H1 (cell line): Measurements from ENCODE around the gene SHH. TPM values are rescaled to one million over a fixed set of nuclear protein-coding genes. Genes with fewer than 3 reads are reported as not detected.
A peak's percentile ranks its signal among the peaks of the same experiment; 100 is the strongest.

Source experiments
- CTCF ChIA-PET: fragments of 300-600 bp; sonication (Branson Sonifier 250); formaldehyde crosslinking; loops from one replicate; lab custom pipeline; 2021; ENCODE audit not compliant: partially characterized antibody; lab: Charles Lee
- POLR2A ChIA-PET: fragments of 300-600 bp; sonication (Branson Sonifier 250); formaldehyde crosslinking; loops from one replicate; lab custom pipeline; 2021; ENCODE audit warnings: inconsistent platforms; ENCODE audit not compliant: partially characterized antibody; lab: Charles Lee
- DNase-seq, 2 experiments: peaks; one replicate each; pipeline versions ENCODE4 v3.0.0 to v3.0.0-alpha.2; 2010 to 2022; ENCODE audit warnings: low spot score in 2 of 2, low read depth in 1 of 2, mixed read lengths in 1 of 2
- FAIRE-seq: peaks from 2 replicates; lab custom pipeline; 2011; peaks lifted over from hg19 to GRCh38; lab: Jason Lieb, UNC
- H2AFZ ChIP-seq: 2 replicates; pipeline ENCODE4 v1.8.1; 2012; ENCODE audit warnings: low read length, inconsistent platforms
- H2AK5ac ChIP-seq: 2 replicates; pipeline ENCODE4 v1.6.1; 2013; ENCODE audit warnings: low read depth, low read length
- H2BK120ac ChIP-seq: replicated peaks from 2 replicates; pipeline ENCODE3; 2013; ENCODE audit warnings: low read depth, low read length, inconsistent platforms
- H2BK12ac ChIP-seq: 2 replicates; pipeline ENCODE4 v1.6.1; 2013; ENCODE audit warnings: low read depth, low read length
- H2BK15ac ChIP-seq: 2 replicates; pipeline ENCODE4 v1.6.1; 2013; ENCODE audit warnings: low read length
- H2BK20ac ChIP-seq: 2 replicates; pipeline ENCODE4 v1.6.1; 2013; ENCODE audit warnings: low read length
- H2BK5ac ChIP-seq: 2 replicates; pipeline ENCODE4 v1.6.1; 2013; ENCODE audit warnings: low read depth, low read length
- H3K14ac ChIP-seq: 2 replicates; pipeline ENCODE4 v1.6.1; 2013; ENCODE audit warnings: inconsistent platforms; ENCODE audit not compliant: insufficient read length
- H3K18ac ChIP-seq: 2 replicates; pipeline ENCODE4 v1.6.1; 2013; ENCODE audit warnings: low read length; ENCODE audit errors: extremely low read depth
- H3K23ac ChIP-seq: 2 replicates; pipeline ENCODE4 v1.6.1; 2013; ENCODE audit warnings: inconsistent platforms; ENCODE audit not compliant: insufficient read length
- H3K23me2 ChIP-seq: 2 replicates; pipeline ENCODE4 v1.6.1; 2013; ENCODE audit warnings: low read depth, low read length
- H3K27ac ChIP-seq: 2 replicates; pipeline ENCODE4 v1.6.1; 2011; ENCODE audit warnings: low read depth, low read length, inconsistent platforms
- H3K27me3 ChIP-seq, 4 experiments: replicated peaks in 1 of 4; 1 replicate in 1 of 4; 2 replicates in 3 of 4; pipeline versions ENCODE4 v1.6.1 to v1.8.1; 2011 to 2013; ENCODE audit warnings: low read length in 3 of 4, mild to moderate bottlenecking in 3 of 4, inconsistent platforms in 2 of 4, mixed read lengths in 2 of 4, moderate library complexity in 1 of 4; ENCODE audit not compliant: control insufficient read depth in 3 of 4, insufficient read depth in 3 of 4; ENCODE audit errors: extremely low read depth in 1 of 4
- H3K36me3 ChIP-seq, 4 experiments: 2 replicates each; pipeline versions ENCODE4 v1.6.1 to v1.8.1; 2011 to 2013; ENCODE audit warnings: mild to moderate bottlenecking in 4 of 4, low read length in 3 of 4, moderate library complexity in 2 of 4, control low read depth in 1 of 4, inconsistent platforms in 1 of 4; ENCODE audit not compliant: insufficient read depth in 4 of 4, control insufficient read depth in 2 of 4
- H3K4ac ChIP-seq: replicated peaks from 2 replicates; pipeline ENCODE3; 2013; ENCODE audit warnings: low read length, low read depth, mixed read lengths, inconsistent platforms; ENCODE audit not compliant: insufficient read length
- H3K4me1 ChIP-seq, 4 experiments: replicated peaks in 1 of 4; 1 replicate in 1 of 4; 2 replicates in 3 of 4; pipeline versions ENCODE4 v1.6.1 to v1.8.1; 2011 to 2013; ENCODE audit warnings: low read length in 3 of 4, inconsistent platforms in 2 of 4, mixed read lengths in 1 of 4; ENCODE audit not compliant: insufficient read depth in 4 of 4, control insufficient read depth in 3 of 4
- H3K4me2 ChIP-seq, 2 experiments: 2 replicates each; pipeline versions ENCODE4 v1.6.1 to v1.8.1; 2011 to 2013; ENCODE audit warnings: low read depth in 2 of 2, low read length in 2 of 2, control low read depth in 1 of 2, inconsistent platforms in 1 of 2, mild to moderate bottlenecking in 1 of 2; ENCODE audit not compliant: insufficient read depth in 1 of 2
- H3K4me3 ChIP-seq, 4 experiments: fragments of 200-600, 300-600 bp in 1 of 4; sonication (generic), shearing (Covaris generic), sonication (Bioruptor Twin) in 1 of 4; 2 replicates each; pipeline versions ENCODE4 v1.5.1 to v1.8.1; 2011 to 2016; ENCODE audit warnings: low read length in 4 of 4, low read depth in 3 of 4, control low read depth in 2 of 4, inconsistent platforms in 2 of 4, mild to moderate bottlenecking in 2 of 4, mixed read lengths in 1 of 4, moderate library complexity in 1 of 4; ENCODE audit not compliant: insufficient read depth in 2 of 4; ENCODE audit errors: extremely low read depth in 1 of 4
- H3K56ac ChIP-seq: replicated peaks from 2 replicates; pipeline ENCODE3; 2013; ENCODE audit warnings: low read depth, mild to moderate bottlenecking, mixed read lengths, low read length, inconsistent platforms; ENCODE audit not compliant: insufficient read length
- H3K79me1 ChIP-seq: 2 replicates; pipeline ENCODE4 v1.6.1; 2013; ENCODE audit warnings: low read depth, low read length, control low read depth
- H3K79me2 ChIP-seq, 2 experiments: 2 replicates each; pipeline versions ENCODE4 v1.6.1 to v1.8.1; 2012 to 2013; ENCODE audit warnings: low read length in 2 of 2, mild to moderate bottlenecking in 2 of 2, inconsistent platforms in 1 of 2; ENCODE audit not compliant: insufficient read depth in 2 of 2, control insufficient read depth in 1 of 2
- H3K9ac ChIP-seq, 4 experiments: replicated peaks in 1 of 4; 1 replicate in 1 of 4; 2 replicates in 3 of 4; pipeline versions ENCODE4 v1.6.1 to v1.8.1; 2011 to 2013; ENCODE audit warnings: low read depth in 3 of 4, low read length in 3 of 4, control low read depth in 2 of 4, mild to moderate bottlenecking in 2 of 4, moderate library complexity in 2 of 4, inconsistent platforms in 1 of 4; ENCODE audit errors: extremely low read depth in 1 of 4
- H3K9me3 ChIP-seq, 2 experiments: 2 replicates each; pipeline versions ENCODE4 v1.6.1 to v1.8.1; 2012 to 2013; ENCODE audit warnings: mild to moderate bottlenecking in 2 of 2, moderate library complexity in 2 of 2, control low read depth in 1 of 2, inconsistent platforms in 1 of 2, low read depth in 1 of 2, low read length in 1 of 2, mixed read lengths in 1 of 2; ENCODE audit not compliant: insufficient read depth in 2 of 2
- H4K20me1 ChIP-seq, 2 experiments: replicated peaks in 1 of 2; 2 replicates each; pipeline versions ENCODE3 to v1.8.1; 2011 to 2013; ENCODE audit warnings: inconsistent platforms in 2 of 2, low read length in 2 of 2, mild to moderate bottlenecking in 1 of 2; ENCODE audit not compliant: insufficient read depth in 2 of 2, control insufficient read depth in 1 of 2
- H4K5ac ChIP-seq: 2 replicates; pipeline ENCODE4 v1.6.1; 2013; ENCODE audit warnings: low read length, low read depth, mixed read lengths, inconsistent platforms; ENCODE audit not compliant: insufficient read length
- H4K8ac ChIP-seq: 2 replicates; pipeline ENCODE4 v1.8.0; 2013; ENCODE audit warnings: mild to moderate bottlenecking, moderate library complexity, low read length, inconsistent platforms; ENCODE audit not compliant: insufficient read depth; ENCODE audit errors: extremely low read depth
- H4K91ac ChIP-seq: replicated peaks from 2 replicates; pipeline ENCODE3; 2013; ENCODE audit warnings: low read length, mixed read lengths, inconsistent platforms; ENCODE audit not compliant: insufficient read length
- ATF2 ChIP-seq: IDR thresholded peaks from 2 replicates; pipeline ENCODE4 v1.6.1; 2012; ENCODE audit warnings: low read length, inconsistent platforms
- CREB1 ChIP-seq: IDR thresholded peaks from 2 replicates; pipeline ENCODE4 v1.6.1; 2012; ENCODE audit warnings: inconsistent platforms
- CTCF ChIP-seq, 3 experiments: IDR thresholded peaks; 1 replicate in 2 of 3; 2 replicates in 1 of 3; pipeline versions ENCODE4 v1.5.1 to v1.6.1; 2011; ENCODE audit warnings: low read length in 3 of 3, mild to moderate bottlenecking in 3 of 3, inconsistent platforms in 2 of 3, low read depth in 1 of 3, moderate library complexity in 1 of 3; ENCODE audit not compliant: insufficient read depth in 1 of 3; ENCODE audit errors: control extremely low read depth in 1 of 3
- E2F6 ChIP-seq: IDR thresholded peaks from 2 replicates; pipeline ENCODE4 v1.6.1; 2012; ENCODE audit warnings: inconsistent platforms
- KDM4A ChIP-seq: IDR thresholded peaks from one replicate; pipeline ENCODE4 v1.7.1; 2012; ENCODE audit warnings: low read depth, mild to moderate bottlenecking, moderate library complexity, low read length, inconsistent platforms; ENCODE audit not compliant: severe bottlenecking
- KDM5A ChIP-seq: fragments of 200-600 bp; IDR thresholded peaks from 2 replicates; pipeline ENCODE4 v1.7.1; 2012; ENCODE audit warnings: mild to moderate bottlenecking, low read length, inconsistent platforms, mixed read lengths
- POLR2AphosphoS5 ChIP-seq: IDR thresholded peaks from 2 replicates; pipeline ENCODE4 v1.6.1; 2011; ENCODE audit warnings: low read depth, low read length
- SUZ12 ChIP-seq: fragments of 200-600 bp; sonication (generic); IDR thresholded peaks from 2 replicates; pipeline ENCODE4 v1.6.1; 2012; ENCODE audit warnings: mild to moderate bottlenecking, inconsistent platforms, low read length, moderate library complexity, mixed read lengths
- TAF1 ChIP-seq: IDR thresholded peaks from 2 replicates; pipeline ENCODE4 v1.6.1; 2011; ENCODE audit warnings: mild to moderate bottlenecking, low read depth, low read length
- WGBS, 2 experiments: shearing (Covaris generic) in 1 of 2; methylation state at CpG; one replicate each; pipeline versions ENCODE4 v1.1.6 to v1.1.7; 2013 to 2015; ENCODE audit warnings: low lambda C conversion rate in 2 of 2, mixed read lengths in 2 of 2, inconsistent platforms in 1 of 2, low coverage in 1 of 2, missing lambda C conversion rate in 1 of 2; ENCODE audit not compliant: insufficient replicate concordance in 2 of 2, insufficient coverage in 1 of 2, insufficient read length in 1 of 2; ENCODE audit errors: extremely low coverage in 1 of 2, missing lambda C conversion rate in 1 of 2; 5-methylcytosine and 5-hydroxymethylcytosine counted together
- polyA plus RNA-seq, 7 experiments: library from polyadenylated mRNA; depleted of rRNA in 3 of 7; stranded (reverse) in 5 of 7; unstranded in 2 of 7; fragments of >200 nt in 5 of 7; fragments of 200-250 nt in 2 of 7; gene quantifications; 1 replicate in 5 of 7; 2 replicates in 1 of 7; 4 replicates in 1 of 7; pipeline versions ENCODE4 v1.2.1 to v1.2.3, GENCODE V29; 2011 to 2013; ENCODE audit warnings: missing spikeins in 2 of 7, mixed read lengths in 2 of 7
- total RNA-seq: library from RNA; stranded (reverse); fragmentation: NEBNext Ultra II Directional; extraction: Animal tissue kit (Norgen Biotek cat#: 25700); gene quantifications from 2 replicates; pipeline ENCODE4 v1.2.1, GENCODE V29; 2021

The SHH gene
- total and polyA plus RNA-seq, 2 of the 8 experiments (the other 6 are each of a cell fraction or from before 2014, with no cell fraction given), result not detected

GRCh38 chr7:155851892-155852291 lies 39.6 kb upstream of the SHH start:
- Histone ChIP-seq H4K5ac (no peak overlapping the region), H3K79me2 (no peaks in the 10 kb centered on the region), H2BK20ac (peak overlapping the region; percentile 43; the same call in 1 of the 2 replicates), H3K27me3 (no peaks in the 10 kb centered on the region; a peak in 1 of 7 replicates), H2BK5ac (no peak overlapping the region; the same call in 1 of the 2 replicates), H2BK120ac (peak overlapping the region; percentile 41), H3K79me1 (no peaks in the 10 kb centered on the region), H3K4me2 (no peak overlapping the region), H2AFZ (no peak overlapping the region), H2AK5ac (no peak overlapping the region), H3K14ac (no peak overlapping the region), H3K27ac (no peak overlapping the region; the same call in 1 of the 2 replicates), H4K8ac (no peak overlapping the region), H3K9ac (no peak overlapping the region), H3K56ac (no peak overlapping the region), H3K4ac (peak overlapping the region; percentile 78), H3K23me2 (peaks cover 3% of the 10 kb centered on the region), H3K18ac (no peak overlapping the region), H3K9me3 (no peaks in the 10 kb centered on the region), H3K36me3 (no peaks in the 10 kb centered on the region; a peak in 1 of 8 replicates), H3K23ac (no peak overlapping the region), H3K4me3 (no peak overlapping the region), H2BK15ac (no peak overlapping the region), H2BK12ac (no peak overlapping the region), H4K91ac (peak overlapping the region; percentile 6), H4K20me1 (no peaks in the 10 kb centered on the region), H3K4me1 (no peaks in the 10 kb centered on the region; a peak in 1 of 7 replicates)
- FAIRE-seq (no peak), DNase-seq (no peak)
- CTCF ChIA-PET, result interaction anchor here (0.7 to 2.2 kb wide), 2 partner anchors 11 to 15 kb away, joined by 3 to 7 read pairs; no protein-coding TSS in a partner anchor
- 88% methylated on average over 5 of the region's 5 CpGs; no CpG with 5 or more reads in 1 of the 2 experiments for WGBS, 2 experiments
- POLR2A ChIA-PET, result interaction anchor here (0.8 kb wide), 1 partner anchor 12 kb away, joined by 3 read pairs; no protein-coding TSS in a partner anchor
- TF ChIP-seq SUZ12 (no peak), CTCF (IDR thresholded peaks at IDR 0.05; ENCODE audit: control extremely low read depth in 1 of 3, insufficient read depth in 1 of 3, low read depth in 1 of 3, low read length in 3 of 3) (no peak), POLR2AphosphoS5 (no peak), KDM5A (no peak), CREB1 (no peak), E2F6 (no peak), TAF1 (no peak), KDM4A (no peak), ATF2 (no peak)
